Measurements from ENCODE around the gene SBK3. TPM values are rescaled to one million over a fixed set of nuclear protein-coding genes. Genes with fewer than 3 reads are reported as not detected.
A peak's percentile ranks its signal among the peaks of the same experiment; 100 is the strongest.

Gene SBK3
- total RNA-seq, 1 experiment from 2014 or later: not detected

DNA sequence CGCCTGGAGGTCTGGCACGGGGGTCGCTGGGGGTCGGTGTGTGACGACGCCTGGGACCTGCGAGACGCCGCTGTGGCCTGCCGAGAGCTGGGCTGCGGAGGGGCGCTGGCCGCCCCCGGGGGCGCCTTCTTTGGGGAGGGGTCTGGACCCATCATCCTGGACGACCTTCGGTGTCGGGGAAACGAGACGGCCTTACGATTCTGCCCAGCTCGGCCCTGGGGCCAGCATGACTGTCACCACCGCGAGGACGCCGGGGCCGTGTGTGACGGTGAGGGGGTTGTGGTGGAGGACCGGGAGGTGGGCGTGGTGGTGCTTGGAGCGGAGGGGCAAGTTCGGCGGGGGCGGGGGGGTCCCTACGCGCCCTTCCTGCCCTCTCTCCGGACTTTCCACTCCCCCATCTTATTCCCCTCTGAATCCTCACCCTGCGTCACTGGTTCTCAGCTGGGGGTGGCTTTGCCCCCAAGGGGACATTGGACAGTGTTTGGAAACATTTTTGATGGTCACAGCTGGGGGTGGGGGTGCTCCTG, 51.6 kb downstream of the SBK3 start:
- no peak overlapping the region for H3K4me3 Mint-ChIP-seq (ENCODE audit: unreplicated experiment)
- no TSS peak for BruUV-seq (replicated peaks)

DNA sequence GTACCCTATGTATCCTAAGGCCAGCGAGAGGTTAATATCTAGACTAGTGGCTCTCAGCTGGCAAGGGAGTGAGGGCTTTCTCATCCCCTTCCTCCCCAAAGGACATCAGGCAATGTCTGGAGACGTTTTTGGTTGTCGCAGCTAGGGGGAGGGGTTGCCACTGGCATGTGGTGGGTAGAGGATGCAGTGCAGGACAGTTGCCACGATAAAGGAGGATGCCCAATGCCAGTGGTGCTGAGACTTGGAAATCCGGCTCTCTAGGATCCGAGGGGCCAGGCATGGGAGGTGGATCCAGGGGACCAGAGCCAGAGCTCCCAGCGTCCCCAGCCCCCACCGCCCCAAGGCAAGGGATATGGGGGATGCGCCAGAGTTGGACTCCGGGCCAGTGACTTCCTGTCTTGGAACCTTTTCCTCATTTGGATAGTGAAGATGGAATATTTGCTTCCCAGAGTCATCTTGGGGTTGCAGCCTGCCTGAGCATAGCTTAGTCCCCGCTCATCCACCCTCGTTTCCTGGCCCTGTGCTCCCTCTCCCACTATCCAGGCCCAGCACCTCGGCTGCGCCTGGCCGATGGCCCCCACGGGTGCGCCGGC, 52.2 kb downstream of the SBK3 start:
- intact Hi-C loops (cut with micrococcal nuclease): no loop called here
- no peaks in the 10 kb centered on the region for H3K27me3 Mint-ChIP-seq (ENCODE audit: insufficient read depth, unreplicated experiment)
- peaks cover 17% of the 10 kb centered on the region for H3K4me1 Mint-ChIP-seq (ENCODE audit: insufficient read depth, unreplicated experiment)
- H3K9me3 Mint-ChIP-seq (ENCODE audit: unreplicated experiment): no peaks in the 10 kb centered on the region
- H3K36me3 Mint-ChIP-seq (ENCODE audit: insufficient read depth, unreplicated experiment): peaks cover 5% of the 10 kb centered on the region
- TF ChIP-seq, protein P1, sequence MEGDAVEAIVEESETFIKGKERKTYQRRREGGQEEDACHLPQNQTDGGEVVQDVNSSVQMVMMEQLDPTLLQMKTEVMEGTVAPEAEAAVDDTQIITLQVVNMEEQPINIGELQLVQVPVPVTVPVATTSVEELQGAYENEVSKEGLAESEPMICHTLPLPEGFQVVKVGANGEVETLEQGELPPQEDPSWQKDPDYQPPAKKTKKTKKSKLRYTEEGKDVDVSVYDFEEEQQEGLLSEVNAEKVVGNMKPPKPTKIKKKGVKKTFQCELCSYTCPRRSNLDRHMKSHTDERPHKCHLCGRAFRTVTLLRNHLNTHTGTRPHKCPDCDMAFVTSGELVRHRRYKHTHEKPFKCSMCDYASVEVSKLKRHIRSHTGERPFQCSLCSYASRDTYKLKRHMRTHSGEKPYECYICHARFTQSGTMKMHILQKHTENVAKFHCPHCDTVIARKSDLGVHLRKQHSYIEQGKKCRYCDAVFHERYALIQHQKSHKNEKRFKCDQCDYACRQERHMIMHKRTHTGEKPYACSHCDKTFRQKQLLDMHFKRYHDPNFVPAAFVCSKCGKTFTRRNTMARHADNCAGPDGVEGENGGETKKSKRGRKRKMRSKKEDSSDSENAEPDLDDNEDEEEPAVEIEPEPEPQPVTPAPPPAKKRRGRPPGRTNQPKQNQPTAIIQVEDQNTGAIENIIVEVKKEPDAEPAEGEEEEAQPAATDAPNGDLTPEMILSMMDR (IDR thresholded peaks at IDR 0.05; ENCODE audit: unreplicated experiment): no peak
- no peak for DNase-seq (ENCODE audit: unreplicated experiment)
- no peak overlapping the region for H3K4me3 Mint-ChIP-seq (ENCODE audit: unreplicated experiment)
- ChIA-PET POLR2A (no interaction called here), CTCF (interaction anchor here (0.6 to 6.2 kb wide), 3 partner anchors 8 to 26 kb away, joined by 3 to 51 read pairs (median 11); no protein-coding TSS in a partner anchor)
- no TSS peak for BruUV-seq (replicated peaks)
- no peak overlapping the region for H3K27ac Mint-ChIP-seq (ENCODE audit: low read depth, unreplicated experiment)

More for the DNA sequence above, 51.6 kb downstream of the SBK3 start:
- Mint-ChIP-seq H3K4me1 (ENCODE audit: insufficient read depth, unreplicated experiment) (peaks cover 17% of the 10 kb centered on the region), H3K9me3 (ENCODE audit: unreplicated experiment) (no peaks in the 10 kb centered on the region), H3K36me3 (ENCODE audit: insufficient read depth, unreplicated experiment) (peaks cover 5% of the 10 kb centered on the region), H3K27ac (ENCODE audit: low read depth, unreplicated experiment) (no peak overlapping the region), H3K27me3 (ENCODE audit: insufficient read depth, unreplicated experiment) (no peaks in the 10 kb centered on the region)
- ChIA-PET CTCF (interaction anchor here (1.2 to 6.2 kb wide), 2 partner anchors 11 to 27 kb away, joined by 3 to 51 read pairs; no protein-coding TSS in a partner anchor), POLR2A (no interaction called here)
- DNase-seq (ENCODE audit: unreplicated experiment): no peak
- intact Hi-C loops (cut with micrococcal nuclease): no loop called here
- TF ChIP-seq, protein P1 (IDR thresholded peaks at IDR 0.05; ENCODE audit: unreplicated experiment): no peak

DNA sequence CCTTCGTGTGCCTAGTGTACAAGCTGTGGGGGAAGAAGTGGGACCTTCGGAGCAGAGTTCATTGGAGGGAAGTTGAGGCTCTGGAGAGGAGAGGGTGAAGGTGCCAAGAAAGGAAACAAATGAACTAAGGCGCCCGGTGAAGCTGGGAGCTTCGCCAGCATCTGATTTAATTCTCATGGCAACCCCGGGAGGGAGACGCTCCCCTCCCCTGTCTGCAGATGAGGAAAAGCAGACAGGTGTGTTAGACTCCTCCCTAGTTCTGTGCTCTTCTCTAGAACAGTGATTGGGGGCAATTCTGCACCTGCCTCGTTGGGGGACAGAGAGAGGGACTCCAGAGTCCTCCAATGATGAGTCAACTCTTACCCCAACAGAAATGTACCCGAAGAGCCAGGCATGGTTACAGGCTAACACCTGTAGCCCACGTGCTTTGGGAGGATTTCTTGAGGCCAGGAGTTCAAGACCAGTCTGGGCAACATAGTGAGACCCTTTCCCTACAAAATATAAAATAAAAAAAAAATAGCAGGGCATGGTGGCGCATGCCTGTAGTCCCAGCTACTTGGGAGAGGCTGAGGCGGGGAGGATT, 52.9 kb downstream of the SBK3 start:
- H3K4me3 Mint-ChIP-seq (ENCODE audit: unreplicated experiment): no peak overlapping the region
- peak; percentile 58 for DNase-seq (ENCODE audit: unreplicated experiment)
- H3K27me3 Mint-ChIP-seq (ENCODE audit: insufficient read depth, unreplicated experiment): no peaks in the 10 kb centered on the region
- H3K9me3 Mint-ChIP-seq (ENCODE audit: unreplicated experiment): no peaks in the 10 kb centered on the region
- H3K4me1 Mint-ChIP-seq (ENCODE audit: insufficient read depth, unreplicated experiment): peaks cover 21% of the 10 kb centered on the region
- no peak overlapping the region for H3K27ac Mint-ChIP-seq (ENCODE audit: low read depth, unreplicated experiment)
- ChIA-PET CTCF (interaction anchor here (0.6 to 6.2 kb wide), 5 partner anchors 9 to 403 kb away, joined by 3 to 51 read pairs (median 4); no protein-coding TSS in a partner anchor), POLR2A (interaction anchor here (0.9 to 1.0 kb wide), 2 partner anchors 12 to 17 kb away, joined by 3 to 4 read pairs; partner anchors contain the start of gene ZNF628)
- BruUV-seq (replicated peaks): no TSS peak
- intact Hi-C loops (cut with micrococcal nuclease): no loop called here
- TF ChIP-seq, protein P1 (IDR thresholded peaks at IDR 0.05; ENCODE audit: unreplicated experiment): no peak
- H3K36me3 Mint-ChIP-seq (ENCODE audit: insufficient read depth, unreplicated experiment): peaks cover 5% of the 10 kb centered on the region
